HepG2 (cell line): ENCODE measurements around the gene SPHK2. TPM values are rescaled to one million over a fixed set of nuclear protein-coding genes. Genes with fewer than 3 reads are reported as not detected.

ENCODE experiments used
- GATAD1 ChIP-seq: IDR thresholded peaks from 2 replicates; pipeline ENCODE4 v1.6.1; 2016; ENCODE audit warnings: missing genetic modification reagents, missing compliant biosample characterization
- KLF11 ChIP-seq: IDR thresholded peaks from 2 replicates; pipeline ENCODE4 v1.6.1; 2016; ENCODE audit warnings: missing compliant biosample characterization
- MTA3 ChIP-seq: sonication (generic); formaldehyde crosslinking; IDR thresholded peaks from 2 replicates; pipeline ENCODE4 v1.4.0; 2020; ENCODE audit warnings: missing genetic modification reagents
- POLR2G ChIP-seq: fragments of 200-400 bp; formaldehyde crosslinking; IDR thresholded peaks from 2 replicates; pipeline ENCODE4 v1.6.1; 2018; ENCODE audit warnings: mild to moderate bottlenecking, low read depth, low read length, moderate library complexity
- TBL1XR1 ChIP-seq: fragments of 150-350 bp; IDR thresholded peaks from 2 replicates; pipeline ENCODE4 v1.6.1; 2014; ENCODE audit warnings: borderline replicate concordance, low read length; ENCODE audit not compliant: partially characterized antibody
- ZNF567 ChIP-seq: sonication (generic); formaldehyde crosslinking; IDR thresholded peaks from 2 replicates; pipeline ENCODE4 v1.8.1; 2023; ENCODE audit warnings: mild to moderate bottlenecking, missing genetic modification reagents, borderline replicate concordance
- ZNF724P ChIP-seq: sonication (generic); formaldehyde crosslinking; IDR thresholded peaks from 2 replicates; pipeline ENCODE4 v1.8.0; 2022; ENCODE audit warnings: missing genetic modification reagents, borderline replicate concordance
- polyA plus RNA-seq, 8 experiments: library from polyadenylated mRNA; depleted of rRNA in 3 of 8; stranded (reverse) in 7 of 8; unstranded in 1 of 8; fragments of >200 nt; fragmentation: Illumina TruSeq in 4 of 8; extraction: Trizol in 4 of 8; gene quantifications; 2 replicates each; pipeline versions ENCODE4 v1.2.1 to v1.2.3, GENCODE V29; 2011 to 2016; ENCODE audit warnings: low read depth in 4 of 8, missing spikeins in 1 of 8, mixed read lengths in 1 of 8; ENCODE audit not compliant: insufficient read depth in 1 of 8
- total RNA-seq, 5 experiments: library from RNA; depleted of rRNA; stranded (reverse); fragments of >200 nt; fragmentation: Illumina TruSeq; extraction: Trizol; gene quantifications; 2 replicates each; pipeline ENCODE4 v1.2.3, GENCODE V29; 2016; ENCODE audit warnings: low read depth in 1 of 5
- TF ChIP-seq, protein P1 (sequence below): sonication (generic); formaldehyde crosslinking; IDR thresholded peaks from 2 replicates; pipeline ENCODE4 v1.4.0; 2020; ENCODE audit warnings: low read depth, missing genetic modification reagents

SPHK2 gene
- total and polyA plus RNA-seq, 2 of the 13 experiments (the other 11 are each of a cell fraction or from before 2014, with no cell fraction given) = 2.9 to 14.4 TPM

- TF ChIP-seq ZNF567 (CRISPR knock-in tag) = no peak
- no peak for TF ChIP-seq TBL1XR1
- TF ChIP-seq ZNF724P = 0 out of 2 replicates have a peak, but pooled peaks have one; percentile 30
- TF ChIP-seq KLF11 = no peak
- no peak for TF ChIP-seq MTA3 (CRISPR knock-in tag)
- TF ChIP-seq POLR2G = 0 out of 2 replicates have a peak, but pooled peaks have one; percentile 18
- TF ChIP-seq GATAD1 (CRISPR knock-in tag) = no peak
- TF ChIP-seq, protein P1, sequence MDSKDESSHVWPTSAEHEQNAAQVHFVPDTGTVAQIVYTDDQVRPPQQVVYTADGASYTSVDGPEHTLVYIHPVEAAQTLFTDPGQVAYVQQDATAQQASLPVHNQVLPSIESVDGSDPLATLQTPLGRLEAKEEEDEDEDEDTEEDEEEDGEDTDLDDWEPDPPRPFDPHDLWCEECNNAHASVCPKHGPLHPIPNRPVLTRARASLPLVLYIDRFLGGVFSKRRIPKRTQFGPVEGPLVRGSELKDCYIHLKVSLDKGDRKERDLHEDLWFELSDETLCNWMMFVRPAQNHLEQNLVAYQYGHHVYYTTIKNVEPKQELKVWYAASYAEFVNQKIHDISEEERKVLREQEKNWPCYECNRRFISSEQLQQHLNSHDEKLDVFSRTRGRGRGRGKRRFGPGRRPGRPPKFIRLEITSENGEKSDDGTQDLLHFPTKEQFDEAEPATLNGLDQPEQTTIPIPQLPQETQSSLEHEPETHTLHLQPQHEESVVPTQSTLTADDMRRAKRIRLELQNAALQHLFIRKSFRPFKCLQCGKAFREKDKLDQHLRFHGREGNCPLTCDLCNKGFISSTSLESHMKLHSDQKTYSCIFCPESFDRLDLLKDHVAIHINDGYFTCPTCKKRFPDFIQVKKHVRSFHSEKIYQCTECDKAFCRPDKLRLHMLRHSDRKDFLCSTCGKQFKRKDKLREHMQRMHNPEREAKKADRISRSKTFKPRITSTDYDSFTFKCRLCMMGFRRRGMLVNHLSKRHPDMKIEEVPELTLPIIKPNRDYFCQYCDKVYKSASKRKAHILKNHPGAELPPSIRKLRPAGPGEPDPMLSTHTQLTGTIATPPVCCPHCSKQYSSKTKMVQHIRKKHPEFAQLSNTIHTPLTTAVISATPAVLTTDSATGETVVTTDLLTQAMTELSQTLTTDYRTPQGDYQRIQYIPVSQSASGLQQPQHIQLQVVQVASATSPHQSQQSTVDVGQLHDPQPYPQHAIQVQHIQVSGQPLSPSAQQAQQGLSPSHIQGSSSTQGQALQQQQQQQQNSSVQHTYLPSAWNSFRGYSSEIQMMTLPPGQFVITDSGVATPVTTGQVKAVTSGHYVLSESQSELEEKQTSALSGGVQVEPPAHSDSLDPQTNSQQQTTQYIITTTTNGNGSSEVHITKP (CRISPR knock-in tag) = no peak
- TF ChIP-seq, all 625 proteins: peak for 10
Measured at GRCh38 chr19:48629599-48630295, 10.4 kb downstream of the SPHK2 start (continued).
